Mesenchymal stem cell (in vitro differentiated cells and primary cell): Measurements from ENCODE around the gene WAPL.
A peak's percentile ranks its signal among the peaks of the same experiment; 100 is the strongest.

Experiments
- DNase-seq: peaks from one replicate; pipeline ENCODE4 v3.0.0-alpha.2; 2013
- H2AFZ ChIP-seq: one replicate; pipeline ENCODE4 v1.6.1; 2013; ENCODE audit warnings: low read depth, mild to moderate bottlenecking, control low read depth, inconsistent platforms, low read length, moderate library complexity
- H2AK5ac ChIP-seq: 2 replicates; pipeline ENCODE4 v1.6.1; 2013; ENCODE audit warnings: low read length, moderate library complexity, mild to moderate bottlenecking, inconsistent platforms; ENCODE audit not compliant: severe bottlenecking
- H2BK120ac ChIP-seq: one replicate; pipeline ENCODE4 v1.6.1; 2013; ENCODE audit warnings: low read depth, mild to moderate bottlenecking, inconsistent platforms, low read length, moderate library complexity
- H2BK12ac ChIP-seq, 2 experiments: one replicate each; pipeline ENCODE4 v1.6.1; 2013; ENCODE audit warnings: inconsistent platforms in 2 of 2, low read length in 2 of 2, mild to moderate bottlenecking in 2 of 2, moderate library complexity in 2 of 2, control low read depth in 1 of 2
- H2BK15ac ChIP-seq: one replicate; pipeline ENCODE4 v1.6.1; 2013; ENCODE audit warnings: mild to moderate bottlenecking, low read depth, inconsistent platforms; ENCODE audit not compliant: poor library complexity, severe bottlenecking
- H2BK5ac ChIP-seq: 2 replicates; pipeline ENCODE4 v1.6.1; 2013; ENCODE audit warnings: low read depth, mild to moderate bottlenecking, low read length, control low read depth, inconsistent platforms; ENCODE audit not compliant: poor library complexity, severe bottlenecking
- H3K14ac ChIP-seq, 2 experiments: one replicate each; pipeline ENCODE4 v1.6.1; 2013; ENCODE audit warnings: inconsistent platforms in 2 of 2, low read length in 2 of 2, control low read depth in 1 of 2, mild to moderate bottlenecking in 1 of 2, moderate library complexity in 1 of 2
- H3K18ac ChIP-seq, 2 experiments: one replicate each; pipeline ENCODE4 v1.6.1; 2013; ENCODE audit warnings: inconsistent platforms in 2 of 2, low read length in 2 of 2, control low read depth in 1 of 2, low read depth in 1 of 2, mild to moderate bottlenecking in 1 of 2
- H3K23ac ChIP-seq, 2 experiments: one replicate each; pipeline ENCODE4 v1.6.1; 2013; ENCODE audit warnings: inconsistent platforms in 2 of 2, low read length in 2 of 2, mild to moderate bottlenecking in 2 of 2, moderate library complexity in 2 of 2, control low read depth in 1 of 2
- H3K27ac ChIP-seq: 2 replicates; pipeline ENCODE4 v1.5.1; 2013; ENCODE audit warnings: mild to moderate bottlenecking, moderate library complexity, low read length, control low read depth, inconsistent platforms; ENCODE audit not compliant: poor library complexity, severe bottlenecking
- H3K27me3 ChIP-seq, 2 experiments: 2 replicates each; pipeline versions ENCODE4 v1.6.1 to v1.7.0; 2013; ENCODE audit warnings: low read length in 2 of 2, mild to moderate bottlenecking in 2 of 2, moderate library complexity in 2 of 2, control low read depth in 1 of 2, inconsistent platforms in 1 of 2; ENCODE audit not compliant: control insufficient read depth in 1 of 2, insufficient read depth in 1 of 2
- H3K36me3 ChIP-seq, 2 experiments: 2 replicates each; pipeline versions ENCODE4 v1.6.1 to v1.7.0; 2013; ENCODE audit warnings: low read length in 2 of 2, control low read depth in 1 of 2, inconsistent platforms in 1 of 2, low read depth in 1 of 2, mild to moderate bottlenecking in 1 of 2; ENCODE audit not compliant: insufficient read depth in 2 of 2, control insufficient read depth in 1 of 2
- H3K4ac ChIP-seq, 2 experiments: one replicate each; pipeline ENCODE4 v1.6.1; 2013; ENCODE audit warnings: inconsistent platforms in 2 of 2, low read length in 2 of 2, mild to moderate bottlenecking in 2 of 2, moderate library complexity in 2 of 2, control low read depth in 1 of 2, low read depth in 1 of 2
- H3K4me1 ChIP-seq: 2 replicates; pipeline ENCODE4 v1.6.1; 2013; ENCODE audit warnings: low read depth, low read length, control low read depth; ENCODE audit not compliant: control insufficient read depth, insufficient read depth
- H3K4me2 ChIP-seq: 2 replicates; pipeline ENCODE4 v1.6.1; 2013; ENCODE audit warnings: low read length, mild to moderate bottlenecking, inconsistent platforms; ENCODE audit not compliant: poor library complexity, severe bottlenecking
- H3K4me3 ChIP-seq, 2 experiments: 2 replicates each; pipeline versions ENCODE4 v1.5.1 to v1.7.0; 2013; ENCODE audit warnings: low read length in 2 of 2, mild to moderate bottlenecking in 2 of 2, control low read depth in 1 of 2, low read depth in 1 of 2; ENCODE audit not compliant: insufficient read depth in 1 of 2
- H3K79me1 ChIP-seq: replicated peaks from 2 replicates; pipeline ENCODE4 v1.6.1; 2013; ENCODE audit warnings: mild to moderate bottlenecking, control low read depth, low read length, inconsistent platforms; ENCODE audit not compliant: poor library complexity, severe bottlenecking
- H3K9ac ChIP-seq: 2 replicates; pipeline ENCODE4 v1.7.0; 2013; ENCODE audit warnings: mild to moderate bottlenecking, low read length, moderate library complexity
- H3K9me3 ChIP-seq: 2 replicates; pipeline ENCODE4 v1.7.0; 2013; ENCODE audit warnings: mild to moderate bottlenecking, low read length; ENCODE audit not compliant: control insufficient read depth
- H4K8ac ChIP-seq: one replicate; pipeline ENCODE4 v1.6.1; 2013; ENCODE audit warnings: inconsistent platforms, mild to moderate bottlenecking, low read length, moderate library complexity
- H4K91ac ChIP-seq: one replicate; pipeline ENCODE4 v1.6.1; 2013; ENCODE audit warnings: mild to moderate bottlenecking, low read length, inconsistent platforms
- WGBS: methylation state at CpG from one replicate; pipeline ENCODE4 v1.1.7; 2013; ENCODE audit warnings: mixed read lengths; 5-methylcytosine and 5-hydroxymethylcytosine counted together

WAPL gene

GRCh38 chr10:86446987-86447386, 74.6 kb downstream of the WAPL start:
- Histone ChIP-seq H3K9me3 (no peaks in the 10 kb centered on the region), H3K4ac (no peak overlapping the region), H2BK12ac (no peak overlapping the region), H3K18ac (no peak overlapping the region), H3K4me2 (no peak overlapping the region), H2AK5ac (no peak overlapping the region), H3K36me3 (peaks cover 23 to 78% of the 10 kb centered on the region in 2 experiments), H2BK120ac (no peak overlapping the region), H4K91ac (no peak overlapping the region), H2AFZ (no peak overlapping the region), H3K27me3 (no peaks in the 10 kb centered on the region), H2BK5ac (no peak overlapping the region), H3K27ac (no peak overlapping the region), H3K79me1 (peaks cover 23% of the 10 kb centered on the region), H3K14ac (no peak overlapping the region), H3K9ac (peak overlapping the region; percentile 28), H2BK15ac (no peak overlapping the region), H4K8ac (no peak overlapping the region), H3K4me3 (no peak overlapping the region), H3K23ac (no peak overlapping the region), H3K4me1 (peaks cover 5% of the 10 kb centered on the region)
- peak; percentile 50 for DNase-seq
- WGBS: no CpG with 5 or more reads among the region's 1 CpG

GRCh38 chr10:86446440-86446839, 75.2 kb downstream of the WAPL start:
- H2BK12ac ChIP-seq: no peak overlapping the region
- no peak overlapping the region for H3K23ac ChIP-seq
- no peak overlapping the region for H2BK5ac ChIP-seq
- no peak overlapping the region for H2AFZ ChIP-seq
- no peak overlapping the region for H2BK15ac ChIP-seq
- no peaks in the 10 kb centered on the region for H3K9me3 ChIP-seq
- no peak overlapping the region for H4K91ac ChIP-seq
- H4K8ac ChIP-seq: no peak overlapping the region
- H2BK120ac ChIP-seq: no peak overlapping the region
- H3K27me3 ChIP-seq: no peaks in the 10 kb centered on the region
- H3K27ac ChIP-seq: no peak overlapping the region
- H3K79me1 ChIP-seq: peaks cover 24% of the 10 kb centered on the region
- peak; percentile 15 for DNase-seq
- no peak overlapping the region for H3K4ac ChIP-seq
- peaks cover 8% of the 10 kb centered on the region for H3K4me1 ChIP-seq
- no peak overlapping the region for H3K14ac ChIP-seq
- peak overlapping the region; percentile 28 for H3K9ac ChIP-seq
- WGBS: no CpG with 5 or more reads among the region's 1 CpG
- H3K4me2 ChIP-seq: no peak overlapping the region
- H2AK5ac ChIP-seq: no peak overlapping the region
- peaks cover 25 to 78% of the 10 kb centered on the region in 2 experiments for H3K36me3 ChIP-seq
- H3K18ac ChIP-seq: no peak overlapping the region
- no peak overlapping the region for H3K4me3 ChIP-seq

- Histone ChIP-seq H2BK5ac (no peak overlapping the region), H3K36me3 (peaks cover 26 to 70% of the 10 kb centered on the region in 2 experiments), H3K23ac (no peak overlapping the region), H3K4me2 (no peak overlapping the region), H4K8ac (no peak overlapping the region), H4K91ac (no peak overlapping the region), H3K4ac (no peak overlapping the region), H2BK15ac (no peak overlapping the region), H3K79me1 (peaks cover 28% of the 10 kb centered on the region), H3K18ac (no peak overlapping the region), H3K4me1 (peaks cover 11% of the 10 kb centered on the region), H3K27me3 (no peaks in the 10 kb centered on the region), H2AFZ (no peak overlapping the region), H2BK12ac (no peak overlapping the region), H3K4me3 (no peak overlapping the region), H2BK120ac (no peak overlapping the region), H3K27ac (peak overlapping the region; percentile 16), H3K14ac (no peak overlapping the region), H2AK5ac (peak overlapping the region; percentile 49), H3K9ac (no peak overlapping the region), H3K9me3 (no peaks in the 10 kb centered on the region)
- peak; percentile 8 for DNase-seq
- WGBS: 90% methylated on average over 6 of the region's 6 CpGs
Observed at GRCh38 chr10:86443936-86444335, 77.7 kb downstream of the WAPL start.

- Histone ChIP-seq H2AK5ac (no peak overlapping the region), H4K8ac (no peak overlapping the region), H3K9ac (no peak overlapping the region), H3K79me1 (peaks cover 27% of the 10 kb centered on the region), H2BK120ac (no peak overlapping the region), H3K27me3 (no peaks in the 10 kb centered on the region), H2BK15ac (no peak overlapping the region), H3K9me3 (no peaks in the 10 kb centered on the region), H3K4ac (no peak overlapping the region), H3K36me3 (peaks cover 21 to 71% of the 10 kb centered on the region in 2 experiments), H3K27ac (no peak overlapping the region), H2AFZ (no peak overlapping the region), H3K23ac (no peak overlapping the region), H3K4me1 (peaks cover 13% of the 10 kb centered on the region), H3K4me3 (no peak overlapping the region), H2BK5ac (no peak overlapping the region), H4K91ac (no peak overlapping the region), H3K14ac (no peak overlapping the region), H3K18ac (no peak overlapping the region), H2BK12ac (no peak overlapping the region), H3K4me2 (no peak overlapping the region)
- peak; percentile 44 for DNase-seq
- WGBS: no CpG with 5 or more reads among the region's 2 CpGs
Observed at GRCh38 chr10:86443069-86443468, 78.5 kb downstream of the WAPL start.
